ENCODE results near the gene OCA2.

DNA sequence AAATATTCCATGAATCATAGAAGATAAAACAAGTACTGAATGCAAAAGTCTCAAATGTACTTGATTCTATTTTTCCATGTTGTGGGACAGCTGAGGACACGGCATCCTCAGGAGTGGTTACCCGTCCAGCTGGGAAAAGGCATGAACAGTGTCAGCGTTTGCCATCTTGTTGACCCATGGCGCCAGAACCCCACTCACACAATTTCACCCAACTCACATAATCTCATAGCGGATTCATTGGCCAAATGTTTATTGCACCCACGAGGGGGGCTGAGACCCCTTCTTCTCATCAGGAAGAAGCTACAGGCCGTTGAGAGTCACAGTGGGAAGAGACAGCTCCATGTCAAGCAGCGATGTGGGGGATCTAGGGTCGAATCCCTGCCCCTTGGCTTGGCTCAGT, 72.9 kb downstream of the OCA2 start:
- TF ChIP-seq, protein P1, sequence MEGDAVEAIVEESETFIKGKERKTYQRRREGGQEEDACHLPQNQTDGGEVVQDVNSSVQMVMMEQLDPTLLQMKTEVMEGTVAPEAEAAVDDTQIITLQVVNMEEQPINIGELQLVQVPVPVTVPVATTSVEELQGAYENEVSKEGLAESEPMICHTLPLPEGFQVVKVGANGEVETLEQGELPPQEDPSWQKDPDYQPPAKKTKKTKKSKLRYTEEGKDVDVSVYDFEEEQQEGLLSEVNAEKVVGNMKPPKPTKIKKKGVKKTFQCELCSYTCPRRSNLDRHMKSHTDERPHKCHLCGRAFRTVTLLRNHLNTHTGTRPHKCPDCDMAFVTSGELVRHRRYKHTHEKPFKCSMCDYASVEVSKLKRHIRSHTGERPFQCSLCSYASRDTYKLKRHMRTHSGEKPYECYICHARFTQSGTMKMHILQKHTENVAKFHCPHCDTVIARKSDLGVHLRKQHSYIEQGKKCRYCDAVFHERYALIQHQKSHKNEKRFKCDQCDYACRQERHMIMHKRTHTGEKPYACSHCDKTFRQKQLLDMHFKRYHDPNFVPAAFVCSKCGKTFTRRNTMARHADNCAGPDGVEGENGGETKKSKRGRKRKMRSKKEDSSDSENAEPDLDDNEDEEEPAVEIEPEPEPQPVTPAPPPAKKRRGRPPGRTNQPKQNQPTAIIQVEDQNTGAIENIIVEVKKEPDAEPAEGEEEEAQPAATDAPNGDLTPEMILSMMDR (IDR thresholded peaks at IDR 0.05) = no peak
- no peak for TF ChIP-seq POLR2A (IDR thresholded peaks at IDR 0.05)
- no peak for TF ChIP-seq EP300 (IDR thresholded peaks at IDR 0.05)
- no peak for TF ChIP-seq POLR2AphosphoS5 (IDR thresholded peaks at IDR 0.05)
